Gastroesophageal sphincter (tissue), 4 donors: ENCODE data around the gene CRB2. TPM values are rescaled to one million over a fixed set of nuclear protein-coding genes. Genes with fewer than 3 reads are reported as not detected.

Experiments
- ATAC-seq: fragments of 150-250 bp; one replicate; pipeline ENCODE4 v1.9.1; 2016; ENCODE audit warnings: mild to moderate bottlenecking, moderate library complexity
- H3K27ac ChIP-seq, 4 donors: fragments of 200-600 bp; sonication (generic) in 3 of 4; 1 replicate in 3 of 4; 2 replicates in 1 of 4; pipeline ENCODE4 v1.5.1; 2016 to 2019
- H3K27me3 ChIP-seq: fragments of 200-600 bp; sonication (generic); one replicate; pipeline ENCODE4 v1.5.1; 2019
- H3K36me3 ChIP-seq, 2 donors: fragments of 200-600 bp; sonication (generic); one replicate each; pipeline ENCODE4 v1.5.1; 2019; ENCODE audit warnings: control low read depth in 1 of 2
- H3K4me1 ChIP-seq, 3 donors: fragments of 200-600 bp; sonication (generic); 1 replicate in 2 of 3; 2 replicates in 1 of 3; pipeline ENCODE4 v1.5.1; 2016 to 2019; ENCODE audit warnings: control low read depth in 2 of 3
- H3K4me3 ChIP-seq, 2 donors: fragments of 200-600 bp; sonication (generic); one replicate each; pipeline ENCODE4 v1.5.1; 2019; ENCODE audit warnings: mild to moderate bottlenecking in 1 of 2, moderate library complexity in 1 of 2
- H3K9me3 ChIP-seq, 3 donors: fragments of 200-600 bp; sonication (generic); one replicate each; pipeline ENCODE4 v1.5.1; 2017 to 2019; ENCODE audit warnings: control low read depth in 2 of 3
- CTCF ChIP-seq, 4 experiments: fragments of 200-600 bp in 2 of 4; fragments of 450-650 bp in 2 of 4; sonication (generic) in 1 of 4; IDR thresholded peaks; one replicate each; pipeline ENCODE4 v1.5.1; 2017 to 2019; ENCODE audit warnings: antibody characterized with exemption in 4 of 4, mild to moderate bottlenecking in 2 of 4, moderate library complexity in 2 of 4
- EP300 ChIP-seq: sonication (generic); formaldehyde crosslinking; IDR thresholded peaks from one replicate; pipeline ENCODE4 v1.6.1; 2017; ENCODE audit warnings: antibody characterized with exemption, mild to moderate bottlenecking
- POLR2A ChIP-seq, 2 donors: fragments of 450-650 bp; IDR thresholded peaks; one replicate each; pipeline ENCODE4 v1.6.1; 2017; ENCODE audit warnings: antibody characterized with exemption in 2 of 2, mild to moderate bottlenecking in 2 of 2, moderate library complexity in 1 of 2
- POLR2AphosphoS5 ChIP-seq: sonication (generic); formaldehyde crosslinking; IDR thresholded peaks from one replicate; pipeline ENCODE4 v1.6.1; 2017; ENCODE audit warnings: antibody characterized with exemption
- WGBS, 2 donors: methylation state at CpG; one replicate each; pipeline ENCODE4 v1.1.5; 2018; ENCODE audit warnings: low coverage in 1 of 2; 5-methylcytosine and 5-hydroxymethylcytosine counted together
- total RNA-seq, 4 donors: library from RNA; depleted of rRNA; stranded (reverse); fragments of >200 nt; gene quantifications; one replicate each; pipeline ENCODE4 v1.1.0, GENCODE V29; 2016

The CRB2 gene
- not detected for total RNA-seq

- H3K27ac ChIP-seq, result no peak within 1 kb of the TSS
- no peaks in the 10 kb centered on the region for H3K36me3 ChIP-seq
- no peak within 1 kb of the TSS for H3K4me3 ChIP-seq
- TF ChIP-seq CTCF (IDR thresholded peaks at IDR 0.05) (no peak), EP300 (no peak), POLR2A (IDR thresholded peaks at IDR 0.05) (no peak), POLR2AphosphoS5 (no peak)
- peaks cover 0 to 18% (median 2%) of the 10 kb centered on the region in 3 donors for H3K4me1 ChIP-seq
- WGBS, 2 donors, result 27 to 72% methylated on average over 4 to 10 of the region's 17 CpGs
- H3K9me3 ChIP-seq, result no peaks in the 10 kb centered on the region
- ATAC-seq, result no peak
- H3K27me3 ChIP-seq, result peaks cover 37% of the 10 kb centered on the region
These were observed at the start of gene CRB2 for GRCh38 chr9:123355761-123356431. TSS of gene CRB2 (plus strand) at chr9:123356197. CDS start at chr9:123356261, 64 bp downstream.

DNA sequence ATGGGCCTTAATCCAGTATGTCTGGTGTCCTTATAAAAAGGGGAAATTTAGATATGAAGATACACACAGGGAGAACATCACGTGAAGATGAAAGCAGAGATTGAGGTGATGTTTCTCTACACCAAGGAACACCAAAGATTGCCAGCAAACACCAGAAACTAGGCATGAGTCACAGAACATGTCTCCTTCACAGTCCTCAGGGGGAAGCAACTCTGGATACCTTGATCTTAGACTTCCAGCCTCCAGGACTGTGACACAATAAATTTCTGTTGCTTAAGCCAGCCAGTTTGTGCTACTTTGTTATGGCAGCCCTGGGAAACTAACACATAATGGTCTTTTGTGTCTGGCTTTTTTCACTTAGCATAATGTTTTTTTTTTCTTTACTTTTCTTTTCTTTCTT, 46.4 kb upstream of the CRB2 start:
- H3K9me3 ChIP-seq, result no peaks in the 10 kb centered on the region
- peaks cover 0 to 4% (median 0%) of the 10 kb centered on the region in 3 donors for H3K4me1 ChIP-seq
- ATAC-seq, result no peak
- TF ChIP-seq EP300, result no peak
- no peak for TF ChIP-seq POLR2AphosphoS5
- no peak for TF ChIP-seq POLR2A (IDR thresholded peaks at IDR 0.05)
- H3K27me3 ChIP-seq, result no peaks in the 10 kb centered on the region
- no peaks in the 10 kb centered on the region for H3K36me3 ChIP-seq
- no peak overlapping the region for H3K27ac ChIP-seq
- WGBS, 2 donors, result 44 to 45% methylated on average over 1 of the region's 1 CpG
- H3K4me3 ChIP-seq, result no peak overlapping the region

GRCh38 chr9:123310551-123311249, 45.3 kb upstream of the CRB2 start:
- Histone ChIP-seq H3K27ac (no peak overlapping the region), H3K9me3 (no peaks in the 10 kb centered on the region), H3K4me3 (no peak overlapping the region), H3K27me3 (no peaks in the 10 kb centered on the region), H3K4me1 (peaks cover 0 to 4% (median 0%) of the 10 kb centered on the region in 3 donors), H3K36me3 (no peaks in the 10 kb centered on the region)
- 28 to 53% methylated on average over 2 of the region's 4 CpGs for whole genome bisulfite sequencing, 2 donors
- no peak for ATAC-seq
- no peak for TF ChIP-seq CTCF (IDR thresholded peaks at IDR 0.05)
- TF ChIP-seq POLR2AphosphoS5, result no peak
- no peak for TF ChIP-seq POLR2A (IDR thresholded peaks at IDR 0.05)
- TF ChIP-seq EP300, result no peak

DNA sequence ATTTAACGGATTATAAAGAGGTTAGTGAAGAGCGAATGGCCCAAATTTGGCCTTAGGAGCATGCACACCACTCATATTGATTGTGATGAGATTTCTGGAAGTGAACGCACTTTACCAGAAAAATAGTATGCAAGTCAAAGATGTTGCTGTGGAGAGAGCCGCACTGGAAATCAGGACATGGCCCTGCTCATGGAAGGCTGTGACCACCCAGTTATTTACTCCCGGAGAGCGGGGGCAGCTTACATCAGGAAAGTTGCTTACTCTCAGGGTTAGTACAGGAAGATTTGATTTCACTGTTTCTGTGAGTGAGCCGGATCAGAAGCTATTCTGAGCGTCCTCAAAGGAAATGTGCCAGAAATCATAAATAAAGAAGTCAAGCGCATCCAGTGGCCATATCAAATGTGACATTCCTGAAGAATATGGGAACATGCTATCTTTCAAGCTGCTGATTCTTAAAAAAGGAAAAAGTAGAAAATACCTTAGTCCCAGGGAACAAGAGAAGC, 44.7 kb upstream of the CRB2 start:
- Histone ChIP-seq H3K27me3 (no peaks in the 10 kb centered on the region), H3K36me3 (no peaks in the 10 kb centered on the region), H3K27ac (no peak overlapping the region), H3K4me1 (peaks cover 0 to 4% (median 0%) of the 10 kb centered on the region in 3 donors), H3K9me3 (no peaks in the 10 kb centered on the region), H3K4me3 (no peak overlapping the region)
- 52 to 63% methylated on average over 9 of the region's 9 CpGs for WGBS, 2 donors
- no peak for TF ChIP-seq POLR2A (IDR thresholded peaks at IDR 0.05)
- no peak for TF ChIP-seq CTCF (IDR thresholded peaks at IDR 0.05)
- ATAC-seq, result no peak

DNA sequence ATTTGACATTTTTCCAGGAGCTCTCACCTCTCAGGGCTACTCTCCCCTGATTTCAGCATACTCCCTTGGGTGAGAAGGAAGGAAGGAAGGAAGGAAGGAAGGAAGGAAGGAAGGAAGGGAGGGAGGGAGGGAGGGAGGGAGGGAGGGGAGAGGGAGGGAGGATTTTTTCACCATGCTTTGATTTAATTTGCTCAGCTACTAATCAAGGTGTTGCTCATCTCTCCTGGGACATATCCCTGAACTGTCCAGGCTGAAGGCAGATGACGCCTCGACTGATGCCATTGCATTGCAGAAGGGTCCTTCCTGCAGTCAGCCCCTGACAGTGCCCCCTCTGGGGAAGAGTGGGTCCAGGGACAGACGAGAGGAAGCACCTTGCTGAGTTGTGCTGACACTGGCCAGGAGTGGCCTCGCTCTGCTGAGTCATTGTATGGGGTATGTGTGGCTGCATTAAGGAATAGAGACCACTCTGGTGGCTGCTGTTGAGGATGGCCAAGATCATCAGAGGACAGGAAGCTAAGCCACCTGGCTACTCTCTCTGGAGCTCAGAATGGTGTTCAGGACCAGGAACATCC, 43.6 kb upstream of the CRB2 start:
- no peaks in the 10 kb centered on the region for H3K9me3 ChIP-seq
- H3K27me3 ChIP-seq, result no peaks in the 10 kb centered on the region
- no peaks in the 10 kb centered on the region for H3K36me3 ChIP-seq
- H3K4me3 ChIP-seq, result no peak overlapping the region
- ATAC-seq, result no peak
- no peak overlapping the region for H3K27ac ChIP-seq
- H3K4me1 ChIP-seq, result peaks cover 0 to under 1% (median 0%) of the 10 kb centered on the region in 3 donors
- whole genome bisulfite sequencing, 2 donors, result 100% methylated on average over 1 of the region's 4 CpGs; no CpG with 5 or more reads in 1 of the 2 donors
- TF ChIP-seq CTCF (IDR thresholded peaks at IDR 0.05) (no peak), EP300 (no peak), POLR2AphosphoS5 (no peak), POLR2A (IDR thresholded peaks at IDR 0.05) (no peak)
